ENCODE results near the gene DEPDC1B. TPM values are rescaled to one million over a fixed set of nuclear protein-coding genes. Genes with fewer than 3 reads are reported as not detected.

The DEPDC1B gene, protein sequence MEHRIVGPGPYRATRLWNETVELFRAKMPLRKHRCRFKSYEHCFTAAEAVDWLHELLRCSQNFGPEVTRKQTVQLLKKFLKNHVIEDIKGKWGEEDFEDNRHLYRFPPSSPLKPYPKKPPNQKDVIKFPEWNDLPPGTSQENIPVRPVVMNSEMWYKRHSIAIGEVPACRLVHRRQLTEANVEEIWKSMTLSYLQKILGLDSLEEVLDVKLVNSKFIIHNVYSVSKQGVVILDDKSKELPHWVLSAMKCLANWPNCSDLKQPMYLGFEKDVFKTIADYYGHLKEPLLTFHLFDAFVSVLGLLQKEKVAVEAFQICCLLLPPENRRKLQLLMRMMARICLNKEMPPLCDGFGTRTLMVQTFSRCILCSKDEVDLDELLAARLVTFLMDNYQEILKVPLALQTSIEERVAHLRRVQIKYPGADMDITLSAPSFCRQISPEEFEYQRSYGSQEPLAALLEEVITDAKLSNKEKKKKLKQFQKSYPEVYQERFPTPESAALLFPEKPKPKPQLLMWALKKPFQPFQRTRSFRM
- 1 to 10 TPM in 3 of 4 donors, under 1 TPM in 1; 0.49 to 1.9 (median 1.3) TPM for total RNA-seq

DNA sequence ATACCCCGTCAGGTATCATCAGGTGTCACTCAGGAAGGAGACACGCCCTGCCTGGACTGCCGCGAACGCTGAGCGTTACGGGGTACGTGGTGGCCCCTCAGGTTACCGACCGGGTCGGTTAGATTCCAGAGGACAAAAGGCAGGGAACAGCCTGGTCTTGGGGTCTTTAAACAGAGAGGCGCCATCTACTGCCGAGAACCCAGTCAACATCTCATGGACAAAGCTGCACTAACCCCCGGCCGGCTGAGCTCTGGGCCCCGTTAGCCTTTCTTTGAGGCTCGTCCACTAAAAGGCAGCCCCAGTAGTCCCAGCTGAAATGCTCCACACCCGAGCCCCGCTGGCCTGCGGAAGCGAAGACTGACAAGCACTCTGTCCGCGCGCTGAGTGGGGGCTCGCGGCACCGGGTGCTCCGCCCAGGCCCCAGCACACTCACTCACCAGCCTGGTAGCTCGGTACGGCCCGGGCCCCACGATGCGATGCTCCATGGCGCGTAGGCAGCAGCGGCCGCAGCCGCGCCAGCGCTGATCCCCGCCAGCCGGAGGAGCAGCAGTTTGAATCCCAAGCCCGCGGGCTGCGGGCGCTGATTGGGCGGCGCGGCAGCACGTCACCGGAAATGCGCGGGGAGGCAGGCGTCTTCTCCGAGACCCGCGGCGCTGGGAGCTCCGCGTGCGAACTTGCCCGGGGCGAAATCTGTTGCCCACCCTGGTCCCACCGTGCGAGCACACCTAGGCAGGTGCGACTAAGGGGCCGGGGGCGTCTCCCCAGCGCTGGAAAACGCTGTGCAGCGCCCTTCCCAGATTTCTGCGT, at the start of gene DEPDC1B:
DEPDC1B (minus strand) TSS at position 558 of the 807 bp plus-strand sequence; CDS start at position 485, 73 bp downstream.
- H3K27me3 ChIP-seq = no peaks in the 10 kb centered on the region
- peak within 1 kb of the TSS; percentile 16 to 87 (median 70) for H3K27ac ChIP-seq
- TF ChIP-seq POLR2A (IDR thresholded peaks at IDR 0.05) = peak in 1 of 2 donors; percentile 76
- TF ChIP-seq, protein P1, sequence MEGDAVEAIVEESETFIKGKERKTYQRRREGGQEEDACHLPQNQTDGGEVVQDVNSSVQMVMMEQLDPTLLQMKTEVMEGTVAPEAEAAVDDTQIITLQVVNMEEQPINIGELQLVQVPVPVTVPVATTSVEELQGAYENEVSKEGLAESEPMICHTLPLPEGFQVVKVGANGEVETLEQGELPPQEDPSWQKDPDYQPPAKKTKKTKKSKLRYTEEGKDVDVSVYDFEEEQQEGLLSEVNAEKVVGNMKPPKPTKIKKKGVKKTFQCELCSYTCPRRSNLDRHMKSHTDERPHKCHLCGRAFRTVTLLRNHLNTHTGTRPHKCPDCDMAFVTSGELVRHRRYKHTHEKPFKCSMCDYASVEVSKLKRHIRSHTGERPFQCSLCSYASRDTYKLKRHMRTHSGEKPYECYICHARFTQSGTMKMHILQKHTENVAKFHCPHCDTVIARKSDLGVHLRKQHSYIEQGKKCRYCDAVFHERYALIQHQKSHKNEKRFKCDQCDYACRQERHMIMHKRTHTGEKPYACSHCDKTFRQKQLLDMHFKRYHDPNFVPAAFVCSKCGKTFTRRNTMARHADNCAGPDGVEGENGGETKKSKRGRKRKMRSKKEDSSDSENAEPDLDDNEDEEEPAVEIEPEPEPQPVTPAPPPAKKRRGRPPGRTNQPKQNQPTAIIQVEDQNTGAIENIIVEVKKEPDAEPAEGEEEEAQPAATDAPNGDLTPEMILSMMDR (IDR thresholded peaks at IDR 0.05) = peak in 1 of 6 experiments; percentile 7
- H3K4me3 ChIP-seq (replicated peaks in 1 of 3) = peak within 1 kb of the TSS; percentile 49 to 75 (median 61)
- DNase-seq = peak; percentile 83
- peaks cover 11 to 15% of the 10 kb centered on the region in 2 donors for H3K4me1 ChIP-seq
- no peaks in the 10 kb centered on the region for H3K36me3 ChIP-seq
- WGBS, 2 donors = 0 to 1% methylated on average over 13 to 17 of the region's 72 CpGs
- intact Hi-C loops (cut with DNase I) = no loop called here
- no peaks in the 10 kb centered on the region for H3K9me3 ChIP-seq

- intact Hi-C loops (cut with DNase I) = no loop called here
- Histone ChIP-seq H3K27me3 (no peaks in the 10 kb centered on the region), H3K4me1 (no peaks in the 10 kb centered on the region), H3K4me3 (replicated peaks in 1 of 3) (no peak overlapping the region), H3K9me3 (no peaks in the 10 kb centered on the region), H3K27ac (no peak overlapping the region), H3K36me3 (no peaks in the 10 kb centered on the region)
- TF ChIP-seq, protein P1 (IDR thresholded peaks at IDR 0.05) = no peak
- TF ChIP-seq POLR2A (IDR thresholded peaks at IDR 0.05) = no peak
- no peak for DNase-seq
- 97 to 100% methylated on average over 3 to 6 of the region's 6 CpGs for WGBS, 2 donors
Measured at GRCh38 chr5:60744682-60745081, 44.7 kb upstream of the DEPDC1B start.

DNA sequence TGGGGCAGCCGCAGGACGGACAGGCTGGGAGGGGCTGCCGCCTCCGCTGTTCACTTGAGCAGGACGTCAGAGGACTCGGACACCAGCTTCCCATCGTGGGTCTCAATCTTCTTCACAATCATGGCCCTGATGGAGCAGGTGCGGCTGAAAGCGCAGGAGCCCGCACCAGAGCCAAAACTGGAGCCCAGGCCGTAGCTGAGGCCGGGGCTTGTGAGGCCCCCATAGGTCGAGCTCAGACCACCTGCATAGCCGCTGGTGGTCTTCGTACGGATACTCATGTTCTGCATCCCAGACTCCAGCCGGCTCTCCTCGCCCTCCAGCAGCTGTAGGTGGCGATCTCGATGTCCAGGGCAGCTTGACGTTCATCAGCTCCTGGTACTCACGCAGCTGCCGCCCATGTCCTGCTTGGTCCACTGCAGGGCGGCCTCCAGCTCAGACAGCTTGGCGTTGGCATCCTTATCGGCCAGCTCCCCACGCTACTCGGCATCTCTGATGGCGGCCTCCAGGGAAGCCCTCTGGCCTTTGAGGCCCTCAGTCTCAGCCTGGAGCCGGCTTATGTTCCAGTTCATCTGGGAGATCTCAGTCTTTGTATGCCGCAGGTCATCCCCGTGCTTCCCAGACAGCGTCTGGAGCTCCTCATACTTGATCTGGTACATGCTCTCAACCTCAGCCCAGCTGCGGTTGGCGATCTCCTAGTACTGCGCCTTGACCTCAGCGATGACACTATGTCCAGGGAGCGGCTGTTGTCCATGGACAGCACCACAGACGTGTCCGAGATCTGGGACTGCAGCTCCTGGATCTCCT, 43.7 kb upstream of the DEPDC1B start:
- intact Hi-C loops (cut with DNase I) = no loop called here
- Histone ChIP-seq H3K4me3 (replicated peaks in 1 of 3) (no peak overlapping the region), H3K4me1 (no peaks in the 10 kb centered on the region), H3K27ac (no peak overlapping the region), H3K9me3 (no peaks in the 10 kb centered on the region), H3K27me3 (no peaks in the 10 kb centered on the region), H3K36me3 (no peaks in the 10 kb centered on the region)
- WGBS, 2 donors = 91 to 96% methylated on average over 20 to 39 of the region's 40 CpGs
- no peak for DNase-seq
- TF ChIP-seq, protein P1 (IDR thresholded peaks at IDR 0.05) = no peak
- no peak for TF ChIP-seq POLR2A (IDR thresholded peaks at IDR 0.05)

DNA sequence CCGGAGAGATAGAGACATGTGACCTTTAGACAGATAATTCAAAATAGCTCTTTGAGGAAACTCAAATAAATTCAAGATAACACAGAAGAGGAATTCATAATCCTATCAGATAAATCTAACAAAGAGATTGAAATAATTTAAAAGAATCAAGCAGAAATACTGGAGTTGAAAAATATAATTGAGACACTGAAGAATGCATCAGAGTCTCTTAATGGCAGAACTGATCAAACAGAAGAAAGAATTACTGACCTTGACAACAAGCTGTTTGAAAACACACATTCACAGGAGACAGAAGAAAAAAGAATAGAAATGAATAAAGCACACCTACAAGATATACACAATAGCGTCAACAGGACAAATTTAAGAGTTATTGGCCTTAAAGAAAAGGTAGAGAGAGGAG, 40.4 kb upstream of the DEPDC1B start:
- Histone ChIP-seq H3K27ac (no peak overlapping the region), H3K4me1 (no peaks in the 10 kb centered on the region), H3K9me3 (no peaks in the 10 kb centered on the region), H3K27me3 (no peaks in the 10 kb centered on the region), H3K4me3 (replicated peaks in 1 of 3) (no peak overlapping the region), H3K36me3 (no peaks in the 10 kb centered on the region)
- WGBS, 2 donors = 96 to 97% methylated on average over 2 of the region's 2 CpGs
- no peak for TF ChIP-seq POLR2A (IDR thresholded peaks at IDR 0.05)
- TF ChIP-seq, protein P1 (IDR thresholded peaks at IDR 0.05) = no peak
- DNase-seq = no peak
- intact Hi-C loops (cut with DNase I) = no loop called here
